Measurements from ENCODE around the gene TNPO1.

GRCh38 chr5:72888595-72888994, 72.1 kb downstream of the TNPO1 start:
- TF ChIP-seq CTCF (IDR thresholded peaks at IDR 0.05) (no peak), POLR2A (IDR thresholded peaks at IDR 0.05) (no peak)
